Endothelial cell of umbilical vein (primary cell): Measurements from ENCODE around the gene GALNT14. TPM values are rescaled to one million over a fixed set of nuclear protein-coding genes. Genes with fewer than 3 reads are reported as not detected.

Source experiments
- BruUV-seq: library from RNA; stranded (reverse); fragments of 400-500 nt; replicated peaks from 2 replicates; lab custom pipeline; 2021; lab: Mats Ljungman, UMichigan
- CTCF ChIA-PET: fragments of 300-600, 350-600 bp; sonication (Branson Sonifier 250); formaldehyde crosslinking; loops from one replicate; lab custom pipeline; 2021; ENCODE audit warnings: antibody characterized with exemption, inconsistent platforms; lab: Charles Lee
- POLR2A ChIA-PET: fragments of 300-600, 350-600 bp; sonication (Branson Sonifier 250); formaldehyde crosslinking; loops from one replicate; lab custom pipeline; 2021; ENCODE audit warnings: antibody characterized with exemption, inconsistent platforms; lab: Charles Lee
- DNase-seq: peaks from one replicate; pipeline ENCODE4 v3.0.0-alpha.2; 2011; ENCODE audit warnings: low read depth, low spot score
- FAIRE-seq: peaks from 2 replicates; lab custom pipeline; 2011; peaks lifted over from hg19 to GRCh38; lab: Jason Lieb, UNC
- H2AFZ ChIP-seq: 2 replicates; pipeline ENCODE4 v1.6.0; 2012; ENCODE audit warnings: low read depth, low read length, control low read depth, inconsistent platforms
- H3K27ac ChIP-seq: 2 replicates; pipeline ENCODE4 v1.5.1; 2011; ENCODE audit warnings: low read depth, mild to moderate bottlenecking, control low read depth, low read length, moderate library complexity; ENCODE audit not compliant: insufficient read depth
- H3K27me3 ChIP-seq, 2 experiments: 2 replicates each; pipeline versions ENCODE4 v1.6.0 to v1.6.1; 2011; ENCODE audit warnings: low read length in 2 of 2, mixed read lengths in 1 of 2; ENCODE audit not compliant: control insufficient read depth in 2 of 2, insufficient read depth in 2 of 2
- H3K36me3 ChIP-seq, 2 experiments: 2 replicates in 1 of 2; 3 replicates in 1 of 2; pipeline ENCODE4 v1.5.1; 2011; ENCODE audit warnings: low read length in 2 of 2, mild to moderate bottlenecking in 1 of 2, moderate library complexity in 1 of 2; ENCODE audit not compliant: control insufficient read depth in 2 of 2, insufficient read depth in 2 of 2; ENCODE audit errors: extremely low read depth in 1 of 2
- H3K4me1 ChIP-seq: 3 replicates; pipeline ENCODE4 v1.5.1; 2011; ENCODE audit warnings: mild to moderate bottlenecking, low read length; ENCODE audit not compliant: control insufficient read depth, insufficient read depth; ENCODE audit errors: extremely low read depth
- H3K4me2 ChIP-seq: 2 replicates; pipeline ENCODE4 v1.6.1; 2011; ENCODE audit warnings: low read length, control low read depth, mixed read lengths; ENCODE audit not compliant: insufficient read depth
- H3K4me3 ChIP-seq, 3 experiments: fragments of 200-600 bp in 1 of 3; sonication (generic), shearing (Covaris generic) in 1 of 3; replicated peaks in 1 of 3; 2 replicates each; pipeline ENCODE4 v1.5.1; 2011 to 2016; ENCODE audit warnings: control low read depth in 3 of 3, low read length in 3 of 3, mild to moderate bottlenecking in 2 of 3, inconsistent platforms in 1 of 3, low read depth in 1 of 3, moderate library complexity in 1 of 3; ENCODE audit not compliant: insufficient read depth in 1 of 3
- H3K79me2 ChIP-seq: 2 replicates; pipeline ENCODE4 v1.6.0; 2012; ENCODE audit warnings: low read length, inconsistent platforms; ENCODE audit not compliant: control insufficient read depth, insufficient read depth
- H3K9ac ChIP-seq: replicated peaks from 2 replicates; pipeline ENCODE3; 2011; ENCODE audit warnings: low read length, control low read depth; ENCODE audit not compliant: insufficient read depth; ENCODE audit errors: extremely low read depth
- H3K9me1 ChIP-seq: replicated peaks from 3 replicates; pipeline ENCODE4 v1.6.0; 2011; ENCODE audit warnings: mild to moderate bottlenecking, low read length; ENCODE audit not compliant: control insufficient read depth, insufficient read depth; ENCODE audit errors: extremely low read depth
- H3K9me3 ChIP-seq: replicated peaks from 2 replicates; pipeline ENCODE4 v1.5.1; 2012; ENCODE audit warnings: low read length, inconsistent platforms; ENCODE audit not compliant: control insufficient read depth, insufficient read depth
- H4K20me1 ChIP-seq: replicated peaks from 2 replicates; pipeline ENCODE3; 2011; ENCODE audit warnings: mild to moderate bottlenecking, low read length; ENCODE audit not compliant: control insufficient read depth, insufficient read depth; ENCODE audit errors: extremely low read depth
- EZH2 ChIP-seq: IDR thresholded peaks from 2 replicates; pipeline ENCODE4 v1.6.1; 2012; ENCODE audit warnings: borderline replicate concordance, low read depth, mild to moderate bottlenecking, moderate library complexity, low read length, inconsistent platforms; ENCODE audit not compliant: severe bottlenecking
- FOS ChIP-seq: IDR thresholded peaks from 2 replicates; pipeline ENCODE4 v1.6.1; 2011; ENCODE audit warnings: mild to moderate bottlenecking, low read length, moderate library complexity, borderline replicate concordance; ENCODE audit not compliant: insufficient read depth
- GATA2 ChIP-seq: IDR thresholded peaks from 2 replicates; pipeline ENCODE4 v1.7.0; 2011; ENCODE audit warnings: low read depth, mild to moderate bottlenecking, moderate library complexity, mixed read lengths, low read length; ENCODE audit not compliant: insufficient read length, insufficient read depth
- JUN ChIP-seq: IDR thresholded peaks from 2 replicates; pipeline ENCODE4 v1.6.1; 2011; ENCODE audit warnings: borderline replicate concordance, low read depth; ENCODE audit not compliant: insufficient read length, insufficient read depth
- MAX ChIP-seq: IDR thresholded peaks from 2 replicates; pipeline ENCODE4 v1.6.1; 2011; ENCODE audit not compliant: insufficient read depth, insufficient read length
- MYC ChIP-seq: IDR thresholded peaks from one replicate; pipeline ENCODE4 v1.6.1; 2011; ENCODE audit warnings: mild to moderate bottlenecking, low read depth, low read length
- POLR2A ChIP-seq: IDR thresholded peaks from 2 replicates; pipeline ENCODE4 v1.6.1; 2012; ENCODE audit warnings: low read depth, mild to moderate bottlenecking, control low read depth, low read length
- POLR2AphosphoS5 ChIP-seq: IDR thresholded peaks from 2 replicates; pipeline ENCODE4 v1.6.1; 2012; ENCODE audit warnings: low read depth, mild to moderate bottlenecking, control low read depth, low read length, moderate library complexity; ENCODE audit not compliant: insufficient read depth
- dilution Hi-C: fragments of 300-500 bp; cut with MboI; formaldehyde crosslinking; loops from one replicate; pipeline ENCODE4 v1.15.0; 2019; ENCODE audit warnings: low sequenced_read_pairs; ENCODE audit not compliant: extremely low pct_ligation_motif_present
- intact Hi-C: fragments of 100-400 bp; cut with micrococcal nuclease; formaldehyde crosslinking; loops from one replicate; pipeline ENCODE4 v1.10.0; 2022
- polyA plus RNA-seq, 4 experiments: library from polyadenylated mRNA; depleted of rRNA in 3 of 4; stranded (reverse) in 3 of 4; unstranded in 1 of 4; fragments of >200 nt; gene quantifications; 2 replicates each; pipeline versions ENCODE4 v1.2.1 to v1.2.3, GENCODE V29; 2011 to 2012; ENCODE audit warnings: missing spikeins in 1 of 4
- total RNA-seq: library from RNA; stranded (reverse); gene quantifications from 2 replicates; pipeline ENCODE4 v1.2.3, GENCODE V29; 2021
- TF ChIP-seq, protein P1 (sequence below), 2 donors: IDR thresholded peaks; 1 replicate in 1 of 2; 2 replicates in 1 of 2; pipeline ENCODE4 v1.5.1; 2011; ENCODE audit warnings: low read length in 2 of 2, mild to moderate bottlenecking in 2 of 2, moderate library complexity in 2 of 2, control low read depth in 1 of 2, inconsistent platforms in 1 of 2, low read depth in 1 of 2; ENCODE audit not compliant: insufficient read depth in 1 of 2; ENCODE audit errors: extremely low read depth in 1 of 2

The GALNT14 gene
- total and polyA plus RNA-seq, 2 donors (not counting 3 experiments of a cell fraction or from before 2014, with no cell fraction given) = 0.04 to 0.40 TPM

- no peaks in the 10 kb centered on the region for H3K4me1 ChIP-seq
- H3K9me1 ChIP-seq = no peaks in the 10 kb centered on the region
- no peaks in the 10 kb centered on the region for H4K20me1 ChIP-seq
- no peaks in the 10 kb centered on the region for H3K36me3 ChIP-seq
- H3K27me3 ChIP-seq = peaks cover 22 to 29% of the 10 kb centered on the region in 2 experiments
- TF ChIP-seq GATA2 (no peak), FOS (no peak), POLR2A (no peak), EZH2 (no peak), JUN (no peak), POLR2AphosphoS5 (no peak)
- dilution Hi-C loops = no loop called here
- DNase-seq (no peak), FAIRE-seq (no peak)
- no peak overlapping the region for H3K4me3 ChIP-seq
- intact Hi-C loops = no loop called here
- POLR2A ChIA-PET = no interaction called here
- H3K9ac ChIP-seq = no peak overlapping the region
- H2AFZ ChIP-seq = no peak overlapping the region
- no peak overlapping the region for H3K4me2 ChIP-seq
- H3K79me2 ChIP-seq = no peaks in the 10 kb centered on the region
- CTCF ChIA-PET = no interaction called here
- BruUV-seq = no TSS peak
- H3K27ac ChIP-seq = no peak overlapping the region
- no peaks in the 10 kb centered on the region for H3K9me3 ChIP-seq
Measured at GRCh38 chr2:31141443-31142085, 3.3 kb upstream of the GALNT14 start.

DNA sequence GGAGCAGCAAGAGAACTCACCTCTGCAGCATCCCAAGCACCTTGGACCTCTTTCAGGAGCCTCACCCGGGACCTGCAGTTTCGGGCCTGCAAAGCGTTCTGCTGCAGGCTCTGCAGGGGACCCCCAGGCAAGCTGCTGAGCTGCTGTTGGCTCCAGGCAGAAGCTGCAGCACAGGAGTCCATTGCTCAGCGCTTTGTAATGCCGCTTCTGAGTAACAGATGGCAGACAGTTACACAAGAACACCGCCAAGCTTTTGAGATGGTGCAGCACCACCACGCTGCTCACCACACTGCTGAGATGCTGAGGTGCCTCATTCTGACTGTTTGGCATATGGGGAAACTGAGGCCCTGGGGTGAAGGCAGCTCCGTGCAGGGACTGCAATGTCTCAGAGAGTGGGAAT, 1.9 kb upstream of the GALNT14 start:
- no peak for FAIRE-seq
- Histone ChIP-seq H4K20me1 (no peaks in the 10 kb centered on the region), H3K4me2 (no peak overlapping the region), H2AFZ (no peak overlapping the region), H3K27ac (no peak overlapping the region), H3K9me1 (no peaks in the 10 kb centered on the region), H3K4me3 (no peak overlapping the region), H3K79me2 (no peaks in the 10 kb centered on the region), H3K27me3 (peaks cover 23 to 33% of the 10 kb centered on the region in 2 experiments), H3K9me3 (no peaks in the 10 kb centered on the region), H3K9ac (no peak overlapping the region), H3K36me3 (no peaks in the 10 kb centered on the region), H3K4me1 (no peaks in the 10 kb centered on the region)
- dilution Hi-C loops (no loop called here), intact Hi-C loops (no loop called here)
- TF ChIP-seq MYC (no peak), POLR2A (no peak), MAX (no peak), JUN (no peak), POLR2AphosphoS5 (no peak), FOS (no peak), EZH2 (no peak), GATA2 (no peak)
- TF ChIP-seq, protein P1, sequence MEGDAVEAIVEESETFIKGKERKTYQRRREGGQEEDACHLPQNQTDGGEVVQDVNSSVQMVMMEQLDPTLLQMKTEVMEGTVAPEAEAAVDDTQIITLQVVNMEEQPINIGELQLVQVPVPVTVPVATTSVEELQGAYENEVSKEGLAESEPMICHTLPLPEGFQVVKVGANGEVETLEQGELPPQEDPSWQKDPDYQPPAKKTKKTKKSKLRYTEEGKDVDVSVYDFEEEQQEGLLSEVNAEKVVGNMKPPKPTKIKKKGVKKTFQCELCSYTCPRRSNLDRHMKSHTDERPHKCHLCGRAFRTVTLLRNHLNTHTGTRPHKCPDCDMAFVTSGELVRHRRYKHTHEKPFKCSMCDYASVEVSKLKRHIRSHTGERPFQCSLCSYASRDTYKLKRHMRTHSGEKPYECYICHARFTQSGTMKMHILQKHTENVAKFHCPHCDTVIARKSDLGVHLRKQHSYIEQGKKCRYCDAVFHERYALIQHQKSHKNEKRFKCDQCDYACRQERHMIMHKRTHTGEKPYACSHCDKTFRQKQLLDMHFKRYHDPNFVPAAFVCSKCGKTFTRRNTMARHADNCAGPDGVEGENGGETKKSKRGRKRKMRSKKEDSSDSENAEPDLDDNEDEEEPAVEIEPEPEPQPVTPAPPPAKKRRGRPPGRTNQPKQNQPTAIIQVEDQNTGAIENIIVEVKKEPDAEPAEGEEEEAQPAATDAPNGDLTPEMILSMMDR (IDR thresholded peaks at IDR 0.05; ENCODE audit: extremely low read depth in 1 of 2, insufficient read depth in 1 of 2, low read depth in 1 of 2, low read length in 2 of 2) = no peak
- no TSS peak for BruUV-seq
- DNase-seq = no peak
- POLR2A ChIA-PET = no interaction called here
- CTCF ChIA-PET = no interaction called here
